GM21717 (cell line): Measurements from ENCODE around the gene DEDD.

Source experiments
- ATAC-seq: cut with Tn5 transposase; IDR thresholded peaks from one replicate; pipeline ENCODE4 v1.9.1; 2021; ENCODE audit warnings: mild to moderate bottlenecking, moderate library complexity; ENCODE audit not compliant: unreplicated experiment

The DEDD gene

GRCh38 chr1:161079436-161080110 is 52.9 kb downstream of the DEDD start:
- ATAC-seq = no peak

DNA sequence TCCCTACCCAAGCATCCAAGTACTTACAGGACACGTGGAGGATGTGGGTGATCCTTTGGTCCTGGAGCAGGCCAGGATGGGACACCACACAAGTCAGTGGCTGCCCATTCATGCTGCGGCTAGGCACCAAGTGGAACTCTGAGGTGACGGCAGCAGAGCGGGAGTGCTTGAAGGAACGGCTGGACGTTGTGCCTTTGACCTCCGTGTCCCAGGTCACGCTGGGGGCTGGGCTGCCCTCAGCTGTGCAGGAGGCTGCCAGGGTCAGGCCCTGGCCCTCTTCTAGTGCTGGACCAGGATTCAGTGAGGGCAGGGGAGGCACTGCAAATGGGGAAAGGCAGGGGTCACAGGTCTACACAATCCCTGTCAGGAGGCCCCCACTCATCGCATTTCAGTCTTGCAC is 55.0 kb downstream of the DEDD start:
- no peak for ATAC-seq

GRCh38 chr1:161076410-161076809 is 56.1 kb downstream of the DEDD start:
- no peak for ATAC-seq

DNA sequence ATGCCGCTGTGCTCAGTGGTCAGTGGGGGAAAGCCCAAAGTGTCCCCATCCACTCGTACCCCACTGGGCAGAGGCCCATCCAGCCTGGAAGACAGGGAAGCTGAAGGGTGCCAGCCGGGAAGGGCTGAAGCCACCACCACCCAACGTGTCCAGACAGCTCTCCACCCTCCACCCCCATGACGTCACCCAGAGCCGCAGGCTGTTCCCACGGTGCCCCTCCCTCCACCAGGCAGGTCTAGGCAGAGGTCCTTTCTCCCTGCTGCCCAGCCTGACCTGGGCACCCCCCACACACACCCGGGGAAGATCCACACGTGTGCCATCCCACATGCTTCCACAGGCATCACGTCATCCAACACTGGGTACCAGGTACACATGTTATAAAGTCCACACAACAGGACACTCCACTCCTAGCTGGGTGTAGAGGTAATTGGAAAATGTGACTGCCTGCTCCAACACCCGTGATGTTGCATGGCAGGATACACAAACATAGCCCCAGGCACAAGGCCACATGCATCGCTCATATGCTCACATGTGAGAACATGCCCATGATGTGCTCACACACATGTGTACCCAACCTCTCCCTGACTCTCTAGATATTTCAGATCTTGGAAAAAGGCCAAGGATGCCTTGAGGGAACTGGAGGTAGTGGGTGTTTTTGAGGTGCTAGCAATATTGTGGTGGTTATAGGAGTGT is 57.6 kb downstream of the DEDD start:
- no peak for ATAC-seq

GRCh38 chr1:161073474-161074121 is 58.9 kb downstream of the DEDD start:
- ATAC-seq = no peak

GRCh38 chr1:161072751-161073449 is 59.6 kb downstream of the DEDD start:
- ATAC-seq = no peak

DNA sequence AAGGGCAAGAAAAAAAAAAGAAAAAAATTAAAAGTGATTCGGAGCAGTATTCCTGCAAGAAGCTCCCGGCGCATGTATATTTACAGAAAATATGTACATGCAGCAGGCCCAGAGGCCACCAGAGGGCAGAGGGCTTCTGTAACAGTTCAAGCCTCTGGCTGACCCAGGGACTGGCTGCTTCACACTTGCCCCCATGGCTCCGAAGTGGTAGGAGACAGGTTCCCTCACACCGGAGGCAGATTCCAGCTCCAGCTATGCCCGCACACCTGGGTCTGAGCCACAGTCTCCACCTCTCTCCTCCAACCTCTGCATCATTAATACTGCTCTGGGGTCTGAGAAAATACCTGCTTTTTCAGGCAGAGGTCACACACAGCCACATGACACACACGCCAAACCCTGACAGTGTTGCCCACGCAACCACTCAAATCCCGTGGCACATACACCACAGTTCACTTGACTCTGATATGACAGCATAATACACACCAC is 60.5 kb downstream of the DEDD start:
- no peak for ATAC-seq
